Stimulated activated CD8-positive, alpha-beta memory T cell treated with anti-CD3 and anti-CD28 coated beads, Interleukin-4, amount 100 ng/mL, for 24 hours (primary cell): Measurements from ENCODE around the gene CDH5.

ENCODE experiments used
- DNase-seq: peaks from one replicate; pipeline ENCODE4 v3.0.0-alpha.2; 2020; ENCODE audit warnings: low read depth

The CDH5 gene

DNA sequence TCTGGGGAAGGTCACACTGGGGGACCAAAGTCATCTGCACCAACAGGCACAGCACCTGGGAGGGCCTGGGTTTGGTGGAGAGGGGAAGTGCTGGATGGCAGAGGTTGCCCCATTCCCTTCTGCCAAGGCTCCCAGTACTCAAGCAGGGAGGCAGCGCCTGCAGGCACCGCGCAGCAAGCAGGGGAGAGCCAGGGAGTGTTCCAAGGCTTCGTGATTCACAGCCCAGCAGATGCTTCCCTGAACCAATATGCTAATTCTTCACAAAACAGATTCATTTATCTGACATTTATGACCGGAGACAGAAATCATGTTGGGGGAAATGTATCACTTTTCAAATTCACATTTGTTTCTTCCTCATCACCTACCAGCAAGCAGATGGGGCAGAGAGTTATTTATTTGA is 13.4 kb upstream of the CDH5 start:
- DNase-seq: no peak

GRCh38 chr16:66354034-66354909 is 12.2 kb upstream of the CDH5 start:
- DNase-seq: no peak

- no peak for DNase-seq
These were observed 11.0 kb upstream of the CDH5 start for GRCh38 chr16:66355526-66355925.

GRCh38 chr16:66357523-66357928 is 9.0 kb upstream of the CDH5 start:
- DNase-seq: no peak

DNA sequence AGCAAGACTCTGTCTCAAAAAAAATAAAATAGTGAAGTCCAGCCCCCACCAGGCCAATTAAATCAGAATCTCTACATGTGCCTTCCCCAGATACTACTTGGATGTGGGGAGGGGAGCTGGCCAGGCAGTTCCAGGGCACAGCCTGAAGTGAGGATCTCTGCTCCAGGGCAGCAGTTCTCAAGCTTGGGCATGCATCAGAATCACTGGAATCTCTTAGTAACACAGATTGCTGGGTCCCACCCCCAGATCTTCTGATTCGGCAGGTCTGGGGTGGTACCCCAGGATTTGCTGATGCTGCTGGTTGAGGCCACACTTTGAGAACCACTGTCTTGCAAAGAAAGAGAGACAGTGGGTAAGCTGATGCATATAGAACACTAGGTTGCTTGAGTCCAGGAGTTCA is 8.3 kb upstream of the CDH5 start:
- no peak for DNase-seq

- DNase-seq: no peak
These were observed 7.5 kb upstream of the CDH5 start for GRCh38 chr16:66359012-66359411.

DNA sequence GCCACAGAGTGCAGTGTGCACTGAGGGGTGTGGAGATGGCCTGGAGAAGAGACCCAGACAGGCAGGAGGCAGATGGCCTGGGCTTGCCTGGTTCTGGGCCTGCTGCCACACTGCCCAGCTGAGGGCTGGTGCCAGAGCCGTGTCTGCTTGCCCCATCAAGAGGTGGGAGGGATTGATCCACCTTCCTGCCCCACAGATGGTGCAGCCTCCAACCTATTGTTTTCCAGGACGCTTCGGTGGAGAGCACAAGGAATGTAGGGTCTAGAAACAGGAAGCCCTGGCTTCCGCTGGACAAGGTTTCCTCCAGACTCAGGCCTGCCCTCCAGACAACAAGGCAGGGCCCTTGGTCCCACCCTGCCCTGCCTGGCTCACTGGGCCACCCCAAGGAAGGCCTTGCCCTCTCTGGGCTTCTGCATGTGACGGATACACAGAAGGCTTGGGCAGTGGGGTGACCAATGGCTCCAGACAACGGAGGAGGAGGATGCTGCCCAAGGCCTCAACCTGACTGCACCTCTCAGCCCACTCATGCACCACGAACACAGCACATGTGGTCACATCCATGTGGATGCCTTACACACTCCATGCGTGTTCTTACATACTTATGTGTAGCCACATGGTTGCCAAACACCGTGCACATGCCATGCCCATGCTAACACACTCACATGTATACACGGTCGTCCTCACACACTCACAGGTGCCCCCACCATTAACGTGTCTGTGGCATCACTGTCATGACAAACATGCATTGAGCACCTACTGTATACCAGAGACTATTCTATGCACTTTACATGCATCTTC is 6.5 kb upstream of the CDH5 start:
- no peak for DNase-seq

- DNase-seq: no peak
These were observed 5.7 kb upstream of the CDH5 start for GRCh38 chr16:66360624-66361324.

GRCh38 chr16:66361604-66362135 is 4.8 kb upstream of the CDH5 start:
- no peak for DNase-seq

- DNase-seq: no peak
These were observed 3.2 kb upstream of the CDH5 start for GRCh38 chr16:66363211-66363777.

GRCh38 chr16:66364117-66364958 is 2.2 kb upstream of the CDH5 start:
- DNase-seq: no peak

GRCh38 chr16:66364959-66365306 is 1.6 kb upstream of the CDH5 start:
- no peak for DNase-seq

- no peak for DNase-seq
These were observed 840 bp upstream of the CDH5 start for GRCh38 chr16:66365651-66366050.

DNA sequence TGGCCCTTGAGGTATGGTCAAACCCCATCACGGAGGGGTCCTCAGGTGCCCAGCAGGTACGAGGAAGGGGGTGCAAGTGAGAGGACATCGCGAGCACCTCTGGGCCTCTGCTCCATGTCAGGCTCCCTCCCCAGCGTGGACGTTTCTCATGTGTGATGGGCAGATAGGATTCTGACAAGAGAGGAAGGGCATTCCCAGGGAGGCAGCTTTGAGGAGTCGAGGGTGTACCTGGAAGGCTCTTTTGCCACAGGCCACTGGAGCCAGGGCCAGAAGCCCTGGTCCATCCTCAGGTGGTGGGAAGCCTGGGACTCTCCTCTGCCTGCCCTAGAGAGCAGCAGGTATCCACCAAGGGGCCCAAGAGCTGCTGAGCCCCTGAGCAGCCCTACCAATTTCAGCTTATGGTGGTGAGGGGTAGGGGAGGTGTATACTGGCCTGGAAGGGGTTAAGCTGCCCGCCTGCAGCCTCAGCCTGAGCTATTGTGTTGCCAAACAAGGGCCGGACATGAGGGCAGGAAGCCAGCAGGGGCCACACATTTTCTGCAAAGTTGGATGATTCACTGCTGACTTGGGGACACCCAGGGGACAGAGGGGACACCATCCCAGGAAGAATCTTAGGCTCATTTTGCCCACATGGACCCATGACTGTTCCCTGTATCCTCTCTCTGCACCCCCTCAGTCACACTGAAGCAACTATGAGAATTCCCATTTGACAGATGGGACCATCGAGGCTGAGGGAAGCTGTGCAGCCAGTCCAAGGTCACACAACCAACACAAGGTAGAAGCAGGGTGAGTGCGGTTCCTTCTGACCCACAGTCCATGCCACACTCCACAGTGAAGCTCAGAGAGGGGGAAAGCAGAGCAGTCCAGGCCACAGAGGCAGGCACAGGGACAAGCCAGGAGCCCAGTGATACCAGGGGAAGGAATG is 1.7 kb downstream of the CDH5 start:
- DNase-seq: no peak

DNA sequence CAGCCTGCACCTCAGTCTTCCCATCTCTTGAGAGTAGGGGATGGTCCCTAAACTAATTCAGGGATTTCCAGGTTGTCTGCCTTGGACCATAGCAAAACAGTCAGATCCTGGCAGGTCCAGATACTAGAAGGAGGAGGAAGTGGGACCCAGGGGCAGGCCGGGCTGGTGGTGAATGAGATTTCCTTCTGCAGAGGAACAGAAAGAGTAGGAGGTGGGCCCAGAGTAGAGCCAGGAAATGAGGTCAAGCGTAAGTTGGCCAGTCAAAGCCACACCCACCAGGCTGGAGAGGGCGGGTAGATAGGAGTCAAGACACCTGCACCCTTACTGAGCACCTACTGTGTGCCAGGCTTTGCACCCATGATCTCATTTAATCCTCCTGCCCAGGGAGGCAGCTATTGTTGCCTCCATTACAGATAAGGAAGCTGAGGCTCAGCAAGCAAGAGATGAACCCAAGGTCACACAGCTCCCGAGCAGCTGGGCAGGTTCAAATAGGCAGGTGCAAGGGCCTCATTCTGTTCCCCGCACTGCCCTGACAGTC is 2.6 kb downstream of the CDH5 start:
- no peak for DNase-seq

- no peak for DNase-seq
These were observed 4.5 kb downstream of the CDH5 start for GRCh38 chr16:66370786-66371684.

DNA sequence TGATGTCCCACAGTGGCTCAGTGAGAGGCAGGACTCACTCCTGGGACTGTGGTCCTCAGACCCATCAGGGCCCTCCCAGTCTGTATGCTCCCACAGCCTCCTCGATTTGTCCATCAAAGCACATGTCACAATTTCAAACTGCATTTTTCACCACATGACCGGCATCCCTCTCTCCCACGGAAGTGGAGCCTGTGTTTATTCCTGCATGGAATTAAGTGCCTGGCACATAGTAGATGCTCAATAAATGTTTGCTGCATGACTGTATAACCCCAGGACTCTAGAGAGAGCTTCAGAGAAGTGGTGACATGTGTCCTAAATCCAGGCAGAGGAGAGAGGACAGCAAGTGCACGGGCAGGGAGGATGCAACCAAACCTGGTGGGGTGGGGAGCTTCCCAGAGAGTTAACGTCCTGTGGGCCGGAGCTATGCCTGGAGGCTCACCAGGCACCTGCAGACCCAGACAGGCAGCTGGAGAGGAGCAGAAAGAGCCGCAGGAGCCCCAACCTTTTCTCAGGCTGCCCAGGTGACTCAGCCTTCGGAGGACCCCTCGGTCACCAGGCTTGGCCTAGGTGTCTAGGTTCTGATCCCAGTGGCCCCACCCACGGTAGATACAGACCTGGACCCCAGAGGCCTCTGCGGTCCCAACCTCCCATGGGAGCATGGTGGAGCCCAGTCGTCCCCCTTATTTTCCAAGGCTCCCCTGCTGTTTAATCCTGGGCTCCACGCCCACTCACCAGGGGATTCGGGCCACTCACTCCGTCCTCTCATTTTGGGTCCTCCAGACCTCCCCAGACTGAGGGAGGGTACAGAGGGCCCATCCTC is 5.8 kb downstream of the CDH5 start:
- DNase-seq: no peak

DNA sequence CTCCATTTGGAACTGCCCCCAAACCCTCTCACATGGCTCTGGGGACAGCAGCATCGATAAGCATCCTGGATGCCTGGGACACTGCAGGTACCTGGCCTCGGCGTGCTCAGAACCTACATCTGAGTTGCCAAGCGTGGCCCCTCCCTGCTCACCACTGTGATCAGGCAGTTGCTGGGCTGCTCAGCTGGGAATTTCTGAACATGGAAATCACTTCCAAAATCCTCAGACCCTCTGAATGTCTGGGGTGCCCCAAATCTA is 6.3 kb downstream of the CDH5 start:
- DNase-seq: no peak
